Activated B cell treated with CpG ODN at 0.5 μM for 24 hours (primary cell): ENCODE measurements around the gene AFF3. TPM values are rescaled to one million over a fixed set of nuclear protein-coding genes. Genes with fewer than 3 reads are reported as not detected.

Experiments used
- ATAC-seq: fragments of 200-7000 bp; cut with Tn5 transposase; one replicate; pipeline ENCODE4 v1.10.0; 2021; ENCODE audit warnings: low read depth, mild to moderate bottlenecking, moderate library complexity
- CTCF ChIA-PET: fragments of 350-600 bp; sonication (Branson Sonifier 250); formaldehyde crosslinking; loops from one replicate; lab custom pipeline; 2021; ENCODE audit warnings: antibody characterized with exemption; lab: Charles Lee
- POLR2A ChIA-PET: fragments of 350-600 bp; sonication (Branson Sonifier 250); formaldehyde crosslinking; loops from one replicate; lab custom pipeline; 2021; ENCODE audit warnings: antibody characterized with exemption; lab: Charles Lee
- DNase-seq: peaks from one replicate; pipeline ENCODE4 v3.0.0; 2022
- H3K27ac Mint-ChIP-seq: one replicate; pipeline ENCODE4 v1.8.0; 2020; ENCODE audit warnings: mixed read lengths
- H3K27me3 Mint-ChIP-seq: one replicate; pipeline ENCODE4 v1.8.0; 2021; ENCODE audit warnings: mixed read lengths
- H3K36me3 Mint-ChIP-seq: one replicate; pipeline ENCODE4 v1.8.0; 2021; ENCODE audit warnings: low read depth, mixed read lengths
- H3K4me1 Mint-ChIP-seq: one replicate; pipeline ENCODE4 v1.8.0; 2021; ENCODE audit warnings: mixed read lengths
- H3K4me3 Mint-ChIP-seq: one replicate; pipeline ENCODE4 v1.8.0; 2020; ENCODE audit warnings: mild to moderate bottlenecking, mixed read lengths
- H3K9me3 Mint-ChIP-seq: one replicate; pipeline ENCODE4 v1.8.0; 2020; ENCODE audit warnings: mixed read lengths
- CTCF ChIP-seq: fragments of 200-600 bp; IDR thresholded peaks from one replicate; pipeline ENCODE4 v1.8.0; 2022; ENCODE audit warnings: antibody characterized with exemption, mild to moderate bottlenecking
- intact Hi-C: fragments of 100-400 bp; cut with micrococcal nuclease; formaldehyde crosslinking; loops from one replicate; pipeline ENCODE4 v1.15.1; 2024
- total RNA-seq: library from RNA; stranded (reverse); gene quantifications from 2 replicates; pipeline ENCODE4 v1.2.3, GENCODE V29; 2022

Gene AFF3
- total RNA-seq, 1 donor from 2014 or later = 271 TPM

- intact Hi-C loops = no loop called here
- Mint-ChIP-seq H3K9me3 (no peaks in the 10 kb centered on the region), H3K27ac (no peak overlapping the region), H3K4me3 (no peak overlapping the region), H3K4me1 (no peaks in the 10 kb centered on the region), H3K36me3 (peaks cover 78% of the 10 kb centered on the region), H3K27me3 (no peaks in the 10 kb centered on the region)
- ATAC-seq (no peak), DNase-seq (no peak)
- ChIA-PET POLR2A (no interaction called here), CTCF (no interaction called here)
- no peak for TF ChIP-seq CTCF
Measured at GRCh38 chr2:99700482-99701398, 441.6 kb downstream of the AFF3 start.

GRCh38 chr2:99698896-99699295 lies 443.5 kb downstream of the AFF3 start:
- Mint-ChIP-seq H3K4me1 (no peaks in the 10 kb centered on the region), H3K9me3 (no peaks in the 10 kb centered on the region), H3K36me3 (peaks cover 77% of the 10 kb centered on the region), H3K27me3 (no peaks in the 10 kb centered on the region), H3K27ac (no peak overlapping the region), H3K4me3 (no peak overlapping the region)
- ChIA-PET POLR2A (no interaction called here), CTCF (no interaction called here)
- no peak for TF ChIP-seq CTCF
- no peak for DNase-seq
- intact Hi-C loops = no loop called here
- ATAC-seq = no peak

- Mint-ChIP-seq H3K4me3 (no peak overlapping the region), H3K27me3 (no peaks in the 10 kb centered on the region), H3K9me3 (no peaks in the 10 kb centered on the region), H3K36me3 (peaks cover 69% of the 10 kb centered on the region), H3K4me1 (no peaks in the 10 kb centered on the region), H3K27ac (no peak overlapping the region)
- intact Hi-C loops = no loop called here
- ATAC-seq (no peak), DNase-seq (no peak)
- POLR2A ChIA-PET = no interaction called here
- CTCF ChIA-PET = no interaction called here
- TF ChIP-seq CTCF = no peak
Measured at GRCh38 chr2:99697811-99698568, 444.4 kb downstream of the AFF3 start.

GRCh38 chr2:99695944-99696253 lies 446.5 kb downstream of the AFF3 start:
- intact Hi-C loops = no loop called here
- H3K27me3 Mint-ChIP-seq = no peaks in the 10 kb centered on the region
- ChIA-PET POLR2A (interaction anchor here (0.6 kb wide), 1 partner anchor 1856 kb away, joined by 3 read pairs; no protein-coding TSS in a partner anchor), CTCF (no interaction called here)
- peaks cover 73% of the 10 kb centered on the region for H3K36me3 Mint-ChIP-seq
- H3K27ac Mint-ChIP-seq = no peak overlapping the region
- DNase-seq = no peak
- H3K4me1 Mint-ChIP-seq = peaks cover 2% of the 10 kb centered on the region
- no peak for TF ChIP-seq CTCF
- no peak for ATAC-seq
- H3K4me3 Mint-ChIP-seq = no peak overlapping the region
- H3K9me3 Mint-ChIP-seq = no peaks in the 10 kb centered on the region
